HFFc6 (cell line): ENCODE measurements around the gene CD82. TPM values are rescaled to one million over a fixed set of nuclear protein-coding genes. Genes with fewer than 3 reads are reported as not detected.

Experiments used
- DNase-seq: peaks from one replicate; pipeline ENCODE4 v3.0.0-alpha.2; 2018
- H3K27ac Mint-ChIP-seq: 2 replicates; pipeline ENCODE4 v1.8.0; 2020; ENCODE audit warnings: mild to moderate bottlenecking, mixed read lengths
- H3K27me3 Mint-ChIP-seq: 2 replicates; pipeline ENCODE4 v1.8.0; 2021; ENCODE audit warnings: mild to moderate bottlenecking, moderate library complexity, mixed read lengths; ENCODE audit not compliant: insufficient read depth
- H3K36me3 Mint-ChIP-seq: 2 replicates; pipeline ENCODE4 v1.8.0; 2021; ENCODE audit warnings: low read depth, mixed read lengths
- H3K4me1 Mint-ChIP-seq: 2 replicates; pipeline ENCODE4 v1.8.0; 2020; ENCODE audit warnings: low read depth, mixed read lengths
- H3K4me3 Mint-ChIP-seq: 2 replicates; pipeline ENCODE4 v1.8.0; 2020; ENCODE audit warnings: mild to moderate bottlenecking, moderate library complexity, mixed read lengths
- H3K9me3 Mint-ChIP-seq: 2 replicates; pipeline ENCODE4 v1.8.0; 2020; ENCODE audit warnings: mild to moderate bottlenecking, mixed read lengths
- total RNA-seq, 6 experiments: library from RNA; stranded (reverse); fragmentation: NEBNext Ultra II Directional; extraction: Animal tissue kit (Norgen Biotek cat#: 25700); gene quantifications; 2 replicates in 1 of 6; 3 replicates in 5 of 6; pipeline ENCODE4 v1.2.3, GENCODE V29; 2021
- TF ChIP-seq, protein P1 (sequence below): fragments of 200-600 bp; sonication (generic); IDR thresholded peaks from 2 replicates; pipeline ENCODE4 v1.5.0; 2021; ENCODE audit warnings: antibody characterized with exemption, mild to moderate bottlenecking

CD82 gene
- total RNA-seq, 6 experiments from 2014 or later = 17.3 to 31.7 (median 20.7) TPM

DNA sequence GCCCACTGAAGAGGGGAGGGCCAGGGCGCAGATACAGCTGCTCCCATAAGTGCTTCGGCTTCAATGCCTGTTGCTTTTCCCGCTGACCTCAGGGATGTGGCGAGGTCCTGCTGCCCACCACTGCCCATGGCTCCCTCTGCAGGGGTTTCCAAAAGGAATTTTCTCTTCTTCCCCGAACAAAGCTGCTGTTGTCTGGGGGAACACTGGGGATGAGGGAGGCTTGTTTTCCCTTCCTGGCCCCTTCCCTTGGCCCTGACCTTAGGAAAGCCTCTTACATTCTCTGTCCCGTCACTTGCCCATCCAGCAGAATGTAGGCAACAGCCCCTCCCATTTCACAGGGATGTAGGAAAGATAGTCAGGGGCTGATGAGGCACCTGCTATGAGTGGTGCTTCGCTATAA is 34.8 kb downstream of the CD82 start:
- H3K9me3 Mint-ChIP-seq = no peaks in the 10 kb centered on the region
- DNase-seq = no peak
- H3K36me3 Mint-ChIP-seq = no peaks in the 10 kb centered on the region
- H3K4me1 Mint-ChIP-seq = peaks cover 7% of the 10 kb centered on the region; the same call in 1 of the 2 replicates
- no peak overlapping the region for H3K27ac Mint-ChIP-seq
- no peak overlapping the region for H3K4me3 Mint-ChIP-seq
- peaks cover 5% of the 10 kb centered on the region for H3K27me3 Mint-ChIP-seq
- TF ChIP-seq, protein P1, sequence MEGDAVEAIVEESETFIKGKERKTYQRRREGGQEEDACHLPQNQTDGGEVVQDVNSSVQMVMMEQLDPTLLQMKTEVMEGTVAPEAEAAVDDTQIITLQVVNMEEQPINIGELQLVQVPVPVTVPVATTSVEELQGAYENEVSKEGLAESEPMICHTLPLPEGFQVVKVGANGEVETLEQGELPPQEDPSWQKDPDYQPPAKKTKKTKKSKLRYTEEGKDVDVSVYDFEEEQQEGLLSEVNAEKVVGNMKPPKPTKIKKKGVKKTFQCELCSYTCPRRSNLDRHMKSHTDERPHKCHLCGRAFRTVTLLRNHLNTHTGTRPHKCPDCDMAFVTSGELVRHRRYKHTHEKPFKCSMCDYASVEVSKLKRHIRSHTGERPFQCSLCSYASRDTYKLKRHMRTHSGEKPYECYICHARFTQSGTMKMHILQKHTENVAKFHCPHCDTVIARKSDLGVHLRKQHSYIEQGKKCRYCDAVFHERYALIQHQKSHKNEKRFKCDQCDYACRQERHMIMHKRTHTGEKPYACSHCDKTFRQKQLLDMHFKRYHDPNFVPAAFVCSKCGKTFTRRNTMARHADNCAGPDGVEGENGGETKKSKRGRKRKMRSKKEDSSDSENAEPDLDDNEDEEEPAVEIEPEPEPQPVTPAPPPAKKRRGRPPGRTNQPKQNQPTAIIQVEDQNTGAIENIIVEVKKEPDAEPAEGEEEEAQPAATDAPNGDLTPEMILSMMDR = no peak

DNA sequence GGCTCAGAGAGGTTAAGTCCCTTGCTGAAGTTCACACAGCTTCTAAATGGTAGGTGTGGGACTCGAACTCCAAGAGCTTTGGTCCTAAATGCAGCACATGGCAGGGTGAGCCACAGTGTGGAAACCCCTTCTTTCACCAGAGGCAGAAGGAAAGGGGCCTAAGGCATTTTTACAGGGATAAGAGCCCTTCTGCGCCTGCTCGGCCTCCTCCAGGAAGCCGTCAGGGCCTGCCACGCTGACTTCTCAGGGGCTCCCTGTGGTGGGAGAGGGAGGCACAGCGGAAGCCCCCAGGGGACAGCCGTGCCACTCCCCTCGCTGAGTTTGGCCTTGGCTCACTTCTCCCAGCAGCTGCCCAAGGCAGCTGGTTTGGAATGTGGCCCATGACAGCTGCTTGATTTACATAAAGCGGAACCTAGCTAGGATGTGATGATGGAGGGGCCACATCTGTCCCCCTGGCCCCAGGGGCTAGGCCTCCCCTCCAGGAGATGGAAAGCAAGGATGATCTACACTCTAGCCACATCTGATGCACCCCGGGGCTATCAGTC is 35.4 kb downstream of the CD82 start:
- H3K4me3 Mint-ChIP-seq = no peak overlapping the region
- no peak for DNase-seq
- H3K27ac Mint-ChIP-seq = no peak overlapping the region
- TF ChIP-seq, protein P1 = no peak
- H3K27me3 Mint-ChIP-seq = peaks cover 5% of the 10 kb centered on the region
- peaks cover 7% of the 10 kb centered on the region; the same call in 1 of the 2 replicates for H3K4me1 Mint-ChIP-seq
- H3K9me3 Mint-ChIP-seq = no peaks in the 10 kb centered on the region
- no peaks in the 10 kb centered on the region for H3K36me3 Mint-ChIP-seq

DNA sequence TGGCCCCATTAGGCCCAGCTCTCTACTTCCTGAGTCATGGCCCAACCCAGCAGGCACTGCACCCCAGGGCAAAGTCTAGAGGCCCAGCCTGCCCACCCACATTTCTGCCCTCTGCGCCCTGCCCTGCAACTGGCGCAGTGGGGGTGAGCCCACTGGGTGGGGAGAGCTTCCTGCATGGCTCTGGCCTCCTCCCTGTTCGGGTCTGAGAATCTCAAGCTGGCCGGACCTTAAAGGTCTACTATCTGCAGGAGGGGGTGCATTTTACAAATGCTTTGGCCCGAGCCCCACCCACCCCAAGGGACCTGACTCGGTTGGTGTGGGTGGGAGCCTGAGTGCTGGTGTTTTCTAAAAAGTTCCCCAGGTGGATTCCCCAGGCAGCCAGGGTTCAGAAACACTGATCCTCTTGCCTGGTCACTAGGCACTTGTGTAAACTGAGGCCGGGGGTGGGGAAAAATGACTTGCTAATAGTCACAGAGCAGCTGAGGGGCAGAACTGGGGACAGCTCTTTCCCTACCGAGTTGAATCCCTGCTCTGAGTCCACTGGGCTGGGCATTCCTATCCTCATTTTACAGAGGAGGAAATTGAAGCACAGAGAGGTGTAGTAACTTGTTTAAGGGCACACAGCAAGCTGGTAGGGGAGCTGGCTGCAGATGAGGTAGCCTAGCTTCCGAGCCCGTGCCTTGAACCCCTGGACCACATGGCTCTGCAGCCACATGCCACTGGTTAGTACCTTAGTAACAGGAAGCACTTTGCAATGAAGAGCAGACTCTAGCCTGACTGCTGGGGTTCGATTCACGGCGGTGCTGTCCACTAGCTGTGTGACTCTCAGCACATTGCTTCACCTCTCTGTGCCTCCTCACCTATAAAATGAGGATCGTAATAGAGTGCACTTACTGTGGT is 36.3 kb downstream of the CD82 start:
- peaks cover 11% of the 10 kb centered on the region for H3K4me1 Mint-ChIP-seq
- H3K27ac Mint-ChIP-seq = no peak overlapping the region
- TF ChIP-seq, protein P1 = no peak
- 0 out of 2 replicates have a peak, but pooled peaks cover 4% of the 10 kb centered on the region for H3K36me3 Mint-ChIP-seq
- no peak for DNase-seq
- H3K4me3 Mint-ChIP-seq = no peak overlapping the region
- H3K9me3 Mint-ChIP-seq = no peaks in the 10 kb centered on the region
- H3K27me3 Mint-ChIP-seq = peaks cover 3% of the 10 kb centered on the region

DNA sequence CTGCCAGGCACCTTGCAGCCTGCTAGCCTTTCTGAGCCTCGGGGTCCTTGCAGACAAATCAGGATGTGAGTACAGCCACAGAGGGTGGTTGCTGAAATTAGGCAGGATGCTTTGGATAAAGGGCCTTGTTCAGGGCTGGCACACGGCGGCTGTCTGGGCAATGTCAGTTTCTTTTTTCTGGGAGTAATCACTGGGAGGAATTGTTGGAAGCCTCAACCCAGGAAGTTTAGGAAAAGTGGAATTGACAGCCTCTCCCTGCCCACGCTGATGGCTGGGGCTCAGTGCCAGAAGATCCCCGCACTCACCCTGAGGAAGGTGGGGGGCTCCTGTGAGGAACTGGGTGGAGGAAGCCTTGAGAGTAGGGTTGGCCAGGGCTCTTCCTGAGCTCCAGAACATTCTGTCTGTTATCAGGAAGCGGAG is 37.4 kb downstream of the CD82 start:
- TF ChIP-seq, protein P1 = no peak
- Mint-ChIP-seq H3K4me3 (no peak overlapping the region), H3K36me3 (0 out of 2 replicates have a peak, but pooled peaks cover 7% of the 10 kb centered on the region), H3K27me3 (no peaks in the 10 kb centered on the region; the same call in none of the 2 replicates), H3K27ac (no peak overlapping the region), H3K4me1 (peaks cover 22% of the 10 kb centered on the region), H3K9me3 (no peaks in the 10 kb centered on the region)
- no peak for DNase-seq

DNA sequence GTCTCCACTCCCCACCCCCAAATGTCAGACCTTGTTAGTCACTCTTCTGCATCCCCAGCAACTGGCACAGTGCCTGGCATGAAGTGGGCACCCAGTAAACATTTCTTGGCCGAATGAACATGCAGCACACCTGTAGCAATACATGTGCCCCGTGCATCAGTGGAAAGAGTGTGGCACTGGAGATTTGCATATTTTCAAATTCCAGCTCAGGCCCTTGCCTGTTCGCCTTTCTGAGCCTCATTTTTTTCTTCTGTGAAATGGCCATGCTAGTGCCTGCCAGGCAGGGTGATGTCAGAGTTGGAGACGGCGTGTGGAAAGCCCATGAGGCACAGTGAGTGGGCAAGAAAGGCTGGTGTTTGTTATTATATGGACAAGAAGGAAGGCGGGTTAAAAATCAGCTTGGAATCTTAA is 38.7 kb downstream of the CD82 start:
- Mint-ChIP-seq H3K4me1 (peaks cover 29% of the 10 kb centered on the region), H3K9me3 (no peaks in the 10 kb centered on the region), H3K36me3 (0 out of 2 replicates have a peak, but pooled peaks cover 7% of the 10 kb centered on the region), H3K27me3 (no peaks in the 10 kb centered on the region; the same call in none of the 2 replicates), H3K4me3 (no peak overlapping the region), H3K27ac (no peak overlapping the region)
- TF ChIP-seq, protein P1 = no peak
- no peak for DNase-seq
